IMR-90 (cell line): ENCODE results near the gene FOXP1.

Source experiments
- CHD1 ChIP-seq: IDR thresholded peaks from 2 replicates; pipeline ENCODE4 v1.6.1; 2012; ENCODE audit warnings: low read depth, low read length, improper control_type of control experiment
- POLR2A ChIP-seq: IDR thresholded peaks from 2 replicates; pipeline ENCODE4 v1.6.1; 2012; ENCODE audit warnings: mild to moderate bottlenecking, low read depth, low read length
- TF ChIP-seq, protein P1 (sequence below): conservative IDR thresholded peaks from 2 replicates; pipeline ENCODE4 v1.5.1; 2012; ENCODE audit warnings: mild to moderate bottlenecking, low read depth, low read length, improper control_type of control experiment

DNA sequence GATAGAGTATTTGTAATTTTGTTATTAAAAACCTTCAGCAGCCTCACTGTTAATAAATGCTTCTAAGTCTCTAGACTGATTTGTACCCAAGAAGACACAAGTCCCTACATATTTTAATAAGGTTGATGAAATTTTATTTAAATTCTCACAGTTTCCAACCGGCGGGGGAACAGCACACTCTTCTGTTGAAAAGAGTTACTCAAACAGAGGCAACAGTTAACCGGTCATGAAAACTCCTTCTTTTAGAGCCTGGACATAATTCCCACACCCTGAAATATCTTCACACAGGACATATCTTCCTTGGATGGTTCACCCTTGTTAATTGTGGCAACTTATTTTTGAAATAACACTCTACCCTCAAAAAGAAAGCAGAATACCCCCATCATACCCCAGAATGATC, 278.8 kb downstream of the FOXP1 start:
- TF ChIP-seq, protein P1, sequence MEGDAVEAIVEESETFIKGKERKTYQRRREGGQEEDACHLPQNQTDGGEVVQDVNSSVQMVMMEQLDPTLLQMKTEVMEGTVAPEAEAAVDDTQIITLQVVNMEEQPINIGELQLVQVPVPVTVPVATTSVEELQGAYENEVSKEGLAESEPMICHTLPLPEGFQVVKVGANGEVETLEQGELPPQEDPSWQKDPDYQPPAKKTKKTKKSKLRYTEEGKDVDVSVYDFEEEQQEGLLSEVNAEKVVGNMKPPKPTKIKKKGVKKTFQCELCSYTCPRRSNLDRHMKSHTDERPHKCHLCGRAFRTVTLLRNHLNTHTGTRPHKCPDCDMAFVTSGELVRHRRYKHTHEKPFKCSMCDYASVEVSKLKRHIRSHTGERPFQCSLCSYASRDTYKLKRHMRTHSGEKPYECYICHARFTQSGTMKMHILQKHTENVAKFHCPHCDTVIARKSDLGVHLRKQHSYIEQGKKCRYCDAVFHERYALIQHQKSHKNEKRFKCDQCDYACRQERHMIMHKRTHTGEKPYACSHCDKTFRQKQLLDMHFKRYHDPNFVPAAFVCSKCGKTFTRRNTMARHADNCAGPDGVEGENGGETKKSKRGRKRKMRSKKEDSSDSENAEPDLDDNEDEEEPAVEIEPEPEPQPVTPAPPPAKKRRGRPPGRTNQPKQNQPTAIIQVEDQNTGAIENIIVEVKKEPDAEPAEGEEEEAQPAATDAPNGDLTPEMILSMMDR = peak; percentile 69
- no peak for TF ChIP-seq CHD1
- no peak for TF ChIP-seq POLR2A
